LoVo (cell line): ENCODE measurements around the gene SLC44A2.

Experiments
- DNase-seq: peaks from one replicate; pipeline ENCODE4 v3.0.0-alpha.2; 2016; ENCODE audit warnings: low spot score

The SLC44A2 gene

GRCh38 chr19:10625003-10625761, at the start of gene SLC44A2:
Gene SLC44A2 (plus strand): TSS chr19:10625553. CDS start chr19:10625634, 81 bp downstream.
- peak; percentile 78 for DNase-seq

DNA sequence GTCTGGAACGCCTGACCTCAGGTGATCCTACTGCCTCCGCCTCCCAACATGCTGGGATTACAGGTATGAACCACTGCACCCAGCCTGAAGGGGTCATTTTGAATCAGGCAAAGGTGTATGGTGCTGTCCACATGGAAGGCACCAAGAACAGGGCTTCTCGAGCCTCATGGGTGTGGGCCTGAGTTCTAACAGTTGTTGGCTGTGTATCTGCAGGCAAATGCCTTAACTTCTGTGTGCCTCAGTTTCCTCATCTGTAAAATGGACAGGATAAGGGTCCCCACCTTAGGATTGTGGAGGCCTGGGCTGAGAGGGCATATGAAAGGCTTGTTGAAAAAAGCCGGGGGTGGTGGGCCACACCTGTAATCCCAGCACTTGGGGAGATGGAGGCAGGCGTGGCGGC, 47.4 kb upstream of the SLC44A2 start:
- no peak for DNase-seq

GRCh38 chr19:10580979-10581631, 44.2 kb upstream of the SLC44A2 start:
- DNase-seq: peak; percentile 80

DNA sequence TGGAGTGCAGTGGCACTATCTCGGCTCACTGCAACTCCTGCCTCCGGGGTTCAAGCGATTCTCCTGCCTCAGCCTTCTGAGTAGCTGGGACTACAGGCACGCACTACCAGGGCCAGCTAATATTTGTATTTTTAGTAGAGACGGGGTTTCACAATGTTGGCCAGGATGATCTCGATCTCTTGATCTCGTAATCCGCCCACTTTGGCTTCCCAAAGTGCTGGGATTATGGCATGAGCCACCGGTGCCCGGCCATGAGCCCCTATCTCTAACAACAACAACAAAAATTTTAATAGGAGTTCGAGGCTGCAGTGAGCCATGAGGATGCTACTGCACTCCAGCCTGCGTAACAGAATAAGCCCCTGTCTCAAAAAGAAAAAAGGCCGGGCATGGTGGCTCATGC, 43.3 kb upstream of the SLC44A2 start:
- DNase-seq: no peak

GRCh38 chr19:10583036-10583776, 42.1 kb upstream of the SLC44A2 start:
- no peak for DNase-seq

DNA sequence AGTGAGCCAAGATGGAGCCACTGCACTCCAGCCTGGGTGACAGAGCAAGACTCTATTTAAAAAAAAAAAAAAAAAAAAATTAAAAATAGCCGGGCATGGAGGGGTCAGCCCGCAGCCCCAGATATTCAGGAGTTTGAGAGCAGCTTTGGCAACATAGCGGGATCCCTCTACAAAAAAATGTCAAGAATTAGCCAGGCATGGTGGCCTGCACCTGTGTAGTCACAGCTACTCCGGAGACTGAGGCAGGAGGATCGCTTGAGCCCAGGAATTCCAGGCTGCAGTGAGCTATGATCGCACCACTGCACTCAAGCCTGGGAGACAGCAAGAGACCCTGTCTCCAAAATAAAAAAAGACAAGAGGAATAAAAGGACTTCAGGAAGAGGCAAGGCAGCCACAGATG, 39.0 kb upstream of the SLC44A2 start:
- DNase-seq: no peak

GRCh38 chr19:10587022-10587838, 38.1 kb upstream of the SLC44A2 start, which contains the start of gene AP1M2:
Gene AP1M2 (minus strand): TSS chr19:10587312. CDS start chr19:10587231, 81 bp downstream.
- peak; percentile 76 for DNase-seq

DNA sequence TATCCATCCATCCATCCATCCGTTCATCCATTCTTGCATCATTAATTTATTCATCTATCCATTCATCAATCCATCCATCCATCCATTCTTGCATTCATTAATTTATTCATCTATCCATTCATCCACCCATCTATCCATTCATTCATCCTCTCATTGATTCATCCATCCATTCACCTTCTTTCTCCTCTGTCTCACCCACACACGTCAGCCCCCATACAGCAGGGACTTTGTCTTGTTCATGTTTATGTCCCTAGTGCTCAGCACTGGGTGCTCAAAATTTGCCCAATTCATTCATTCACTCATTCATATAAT, 37.6 kb upstream of the SLC44A2 start:
- DNase-seq: no peak

- DNase-seq: no peak
These were observed 32.2 kb upstream of the SLC44A2 start for GRCh38 chr19:10593148-10593547.

GRCh38 chr19:10593820-10594637, 31.3 kb upstream of the SLC44A2 start:
- DNase-seq: no peak

DNA sequence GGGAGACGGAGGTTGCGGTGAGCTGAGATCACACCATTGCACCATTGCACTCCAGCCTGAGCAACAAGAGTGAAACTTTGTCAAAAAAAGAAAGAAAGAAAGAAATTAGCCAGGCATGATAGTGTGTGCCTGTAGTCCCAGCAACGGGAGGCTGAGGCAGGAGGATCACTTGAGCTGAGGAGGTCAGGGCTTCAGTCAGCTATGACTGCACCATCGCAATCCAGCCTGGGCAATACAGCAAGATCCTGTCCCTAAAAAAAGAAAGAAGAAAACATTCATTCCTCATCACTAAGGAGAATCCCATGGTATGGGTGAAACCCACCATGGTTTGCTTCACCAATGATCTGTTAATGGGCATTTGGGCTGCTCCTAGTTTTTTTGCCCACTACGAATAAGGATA, 25.2 kb upstream of the SLC44A2 start:
- DNase-seq: no peak

DNA sequence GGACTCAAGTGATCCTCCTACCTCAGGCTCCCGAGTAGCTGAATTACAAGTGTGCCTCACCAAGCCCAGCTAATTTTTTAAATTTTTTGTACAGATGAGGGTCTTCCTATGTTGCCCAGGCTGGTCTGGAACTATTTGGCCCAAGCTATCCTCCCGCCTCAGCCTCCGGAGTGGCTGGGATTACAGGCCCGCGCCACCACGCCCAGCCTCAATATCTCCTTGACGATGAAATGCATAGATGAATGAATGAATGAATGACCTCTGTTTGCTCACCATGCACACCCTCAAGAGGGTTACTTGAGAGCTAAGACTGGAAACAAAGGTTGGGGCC, 23.4 kb upstream of the SLC44A2 start:
- DNase-seq: no peak

GRCh38 chr19:10602330-10603083, 22.8 kb upstream of the SLC44A2 start:
- peak; percentile 76 for DNase-seq

- no peak for DNase-seq
These were observed 22.1 kb upstream of the SLC44A2 start for GRCh38 chr19:10603084-10603872.

- no peak for DNase-seq
These were observed 21.4 kb upstream of the SLC44A2 start for GRCh38 chr19:10603873-10604459.

DNA sequence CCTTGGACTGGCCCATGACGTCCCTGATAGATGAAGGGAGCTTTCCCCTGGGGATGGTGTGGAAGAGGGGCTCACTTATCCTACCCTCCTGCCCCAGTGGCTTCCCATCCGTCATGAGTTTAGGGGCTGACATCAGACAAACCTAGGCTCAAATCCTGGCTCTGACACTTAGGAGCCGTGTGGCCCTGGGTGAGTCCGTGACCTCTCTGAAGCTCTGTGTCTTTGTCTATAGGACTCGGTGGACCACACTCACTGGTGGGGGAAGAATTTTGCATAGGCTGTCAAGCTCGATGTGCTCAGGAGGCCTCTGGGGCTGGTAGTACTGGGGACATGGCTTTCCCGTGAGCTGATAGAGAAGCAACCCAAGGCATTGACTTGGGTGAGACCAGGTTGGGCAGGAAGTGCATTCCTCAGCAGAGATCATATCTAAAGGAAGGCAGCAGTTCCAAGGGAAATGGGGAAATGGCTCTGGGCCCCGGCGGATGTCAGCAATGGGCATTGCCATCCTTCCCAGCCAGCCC, 20.8 kb upstream of the SLC44A2 start:
- DNase-seq: no peak

GRCh38 chr19:10611907-10612306, 13.4 kb upstream of the SLC44A2 start:
- no peak for DNase-seq

- DNase-seq: no peak
These were observed 12.7 kb upstream of the SLC44A2 start for GRCh38 chr19:10612499-10613119.
